HG03342 (cell line): ENCODE results near the gene TCL1B.

Experiments
- ATAC-seq: cut with Tn5 transposase; IDR thresholded peaks from one replicate; pipeline ENCODE4 v1.9.1; 2021; ENCODE audit warnings: mild to moderate bottlenecking, moderate library complexity; ENCODE audit not compliant: unreplicated experiment

TCL1B gene

DNA sequence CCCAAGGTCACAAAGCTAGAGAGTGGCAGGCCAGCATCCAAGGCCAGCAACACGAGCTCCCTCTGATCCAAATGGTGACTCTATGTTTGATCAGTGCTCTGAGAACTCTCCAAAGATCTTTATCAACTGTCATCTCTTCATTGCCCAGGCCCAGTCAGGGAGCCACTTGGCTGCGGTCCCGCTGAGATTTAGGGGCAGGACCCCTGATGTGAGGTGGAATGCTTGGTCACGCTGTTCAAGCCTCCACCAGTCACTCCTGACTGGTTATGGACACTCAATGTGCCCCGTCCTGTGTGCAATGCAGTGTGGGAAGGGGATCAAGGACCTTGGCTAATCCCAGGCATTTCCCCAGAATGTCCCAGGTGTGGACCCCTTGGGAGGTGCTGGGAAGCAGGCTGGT is 19.8 kb upstream of the TCL1B start:
- no peak for ATAC-seq

DNA sequence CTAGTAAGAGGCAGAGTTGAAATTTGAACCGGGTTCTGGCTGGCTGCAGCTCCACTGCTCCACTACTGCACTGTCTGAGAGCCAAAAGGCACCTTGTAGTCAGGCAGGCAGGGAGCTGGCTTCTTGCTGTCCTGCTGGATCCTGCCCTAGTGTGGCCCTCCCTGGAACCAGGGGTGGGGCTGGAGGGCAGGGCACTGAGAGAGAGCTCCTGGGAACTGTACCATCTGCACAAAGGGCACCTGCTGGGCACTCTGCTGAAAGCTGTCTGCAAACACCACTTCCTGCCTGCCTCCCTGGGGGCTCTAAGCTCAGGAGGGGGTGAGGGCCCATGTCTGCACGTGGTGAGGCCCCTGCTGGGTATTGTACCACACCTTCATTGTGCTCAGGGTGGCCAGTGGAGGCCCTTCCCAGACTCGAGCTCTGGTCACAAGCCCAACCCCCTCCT is 19.0 kb upstream of the TCL1B start:
- no peak for ATAC-seq

DNA sequence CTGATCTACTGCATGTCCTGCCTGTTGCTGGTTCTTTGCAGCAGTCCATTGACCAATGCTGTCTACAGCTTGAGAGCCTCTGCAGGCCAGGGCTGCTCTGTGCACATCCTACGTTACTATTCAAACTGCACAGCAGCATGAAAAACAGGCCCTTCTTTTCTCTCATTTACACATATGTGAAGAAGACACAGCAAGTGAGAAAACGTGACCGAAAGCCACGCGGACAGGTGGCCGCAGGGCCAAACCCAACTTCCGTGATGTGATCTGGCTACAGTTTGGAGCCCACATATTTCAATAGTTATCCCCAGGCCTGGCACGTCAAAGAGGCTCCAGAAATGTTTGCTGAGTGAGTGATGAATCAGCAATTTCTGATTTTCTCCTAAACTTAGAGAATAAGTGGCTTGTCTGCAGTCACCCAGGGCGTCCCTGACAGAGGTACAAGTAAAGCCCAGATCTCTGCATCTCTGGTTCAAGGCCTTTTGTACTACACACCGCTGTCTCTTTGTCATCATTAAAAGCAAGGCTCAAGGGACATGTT is 17.9 kb upstream of the TCL1B start:
- no peak for ATAC-seq

DNA sequence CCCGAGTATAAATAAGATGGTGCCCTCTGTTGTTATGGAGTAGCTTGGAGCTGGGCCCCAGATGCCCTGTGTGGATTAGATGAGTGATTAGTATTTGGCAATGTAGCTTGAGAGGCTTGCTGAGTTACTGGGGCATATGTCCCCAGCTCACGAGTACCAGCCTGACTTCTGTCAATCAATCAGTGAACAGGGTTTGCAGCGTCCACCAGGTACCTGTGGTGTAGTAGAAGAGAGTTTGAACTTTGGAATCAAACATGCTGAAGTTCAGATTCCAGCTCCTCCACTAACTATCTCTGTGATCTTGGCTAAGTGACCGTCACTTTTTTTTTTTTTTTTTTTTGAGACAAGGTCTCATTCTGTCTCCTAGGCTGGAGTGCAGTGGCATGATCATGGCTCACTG is 11.6 kb upstream of the TCL1B start:
- no peak for ATAC-seq

DNA sequence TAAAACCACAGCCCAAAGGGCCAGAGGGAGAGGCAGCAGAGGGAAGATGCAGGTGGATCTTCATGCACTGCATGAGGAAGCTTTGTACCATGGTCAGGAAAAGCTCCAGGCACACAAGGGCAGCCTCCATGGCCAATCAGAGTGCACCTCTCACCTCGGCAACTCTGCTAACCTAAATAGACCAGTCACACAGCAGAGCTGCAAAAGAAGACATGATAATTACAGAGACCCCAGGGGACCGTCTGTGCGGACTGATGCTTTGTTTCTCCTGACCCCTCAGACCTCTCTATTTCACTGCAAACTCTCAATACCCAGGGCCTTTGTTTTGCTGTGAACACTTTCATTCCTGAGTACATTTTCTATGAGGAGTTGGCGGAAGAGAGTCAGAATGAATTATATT is 10.7 kb upstream of the TCL1B start:
- no peak for ATAC-seq

DNA sequence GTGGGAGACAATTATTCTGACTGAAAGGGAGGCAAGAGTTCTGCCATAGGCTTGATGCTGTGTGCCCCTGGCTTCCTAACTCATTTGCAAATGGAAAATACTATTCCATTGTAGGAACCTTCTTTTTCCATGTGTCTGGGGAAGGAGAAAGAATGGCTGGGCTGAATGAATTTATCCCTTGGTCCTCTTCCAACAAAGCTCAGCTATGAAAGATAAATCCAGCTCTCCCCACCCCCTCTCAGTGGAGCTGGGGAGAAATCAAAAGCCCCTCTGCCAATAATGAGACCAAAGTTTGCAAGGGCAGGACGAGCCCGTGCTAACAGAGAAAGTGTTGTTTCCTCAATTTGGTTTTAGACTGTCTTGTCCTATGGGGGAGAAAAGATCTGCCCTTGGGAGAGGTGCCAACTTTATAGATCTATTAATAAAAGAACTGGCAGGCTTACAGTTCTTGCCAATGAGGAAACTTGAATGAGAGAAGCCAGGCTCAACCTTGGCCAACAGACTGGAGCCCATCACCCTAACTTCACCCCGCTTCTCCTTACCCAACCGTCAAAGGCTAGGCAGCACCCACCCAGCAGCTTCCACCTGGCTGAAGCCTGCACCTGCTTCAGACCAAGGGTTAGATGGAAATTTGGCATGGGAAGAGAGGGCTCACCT is 8.9 kb upstream of the TCL1B start:
- ATAC-seq = no peak

DNA sequence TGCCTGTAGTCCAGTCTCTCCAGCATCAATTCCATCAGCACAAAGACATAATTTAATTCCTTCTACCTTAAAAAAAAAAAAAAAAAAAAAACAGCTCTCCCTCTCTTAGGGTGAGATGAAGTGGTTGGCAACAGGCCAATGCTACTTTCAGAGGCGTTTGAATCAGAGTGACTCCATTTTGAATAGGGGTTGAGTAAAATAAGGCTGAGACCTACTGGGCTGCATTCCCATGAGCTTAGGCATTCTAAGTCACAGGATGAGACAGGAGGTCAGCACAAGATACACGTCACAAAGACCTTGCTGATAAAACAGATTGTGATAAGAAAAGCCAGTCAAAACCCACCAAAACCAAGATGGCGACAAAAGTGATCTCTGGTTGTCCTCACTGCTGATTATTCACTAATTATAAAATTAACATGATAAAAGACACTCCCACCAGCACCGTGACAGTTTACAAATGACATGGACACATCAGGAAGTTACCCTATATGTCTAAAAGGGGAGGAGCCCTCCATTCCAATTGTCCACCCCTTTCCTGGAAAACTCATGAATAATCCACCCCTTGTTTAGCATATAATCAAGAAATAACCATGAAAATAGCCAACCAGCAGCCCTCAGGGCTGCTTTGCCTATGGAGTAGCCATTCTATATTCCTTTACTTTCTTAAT is 6.9 kb upstream of the TCL1B start:
- no peak for ATAC-seq

DNA sequence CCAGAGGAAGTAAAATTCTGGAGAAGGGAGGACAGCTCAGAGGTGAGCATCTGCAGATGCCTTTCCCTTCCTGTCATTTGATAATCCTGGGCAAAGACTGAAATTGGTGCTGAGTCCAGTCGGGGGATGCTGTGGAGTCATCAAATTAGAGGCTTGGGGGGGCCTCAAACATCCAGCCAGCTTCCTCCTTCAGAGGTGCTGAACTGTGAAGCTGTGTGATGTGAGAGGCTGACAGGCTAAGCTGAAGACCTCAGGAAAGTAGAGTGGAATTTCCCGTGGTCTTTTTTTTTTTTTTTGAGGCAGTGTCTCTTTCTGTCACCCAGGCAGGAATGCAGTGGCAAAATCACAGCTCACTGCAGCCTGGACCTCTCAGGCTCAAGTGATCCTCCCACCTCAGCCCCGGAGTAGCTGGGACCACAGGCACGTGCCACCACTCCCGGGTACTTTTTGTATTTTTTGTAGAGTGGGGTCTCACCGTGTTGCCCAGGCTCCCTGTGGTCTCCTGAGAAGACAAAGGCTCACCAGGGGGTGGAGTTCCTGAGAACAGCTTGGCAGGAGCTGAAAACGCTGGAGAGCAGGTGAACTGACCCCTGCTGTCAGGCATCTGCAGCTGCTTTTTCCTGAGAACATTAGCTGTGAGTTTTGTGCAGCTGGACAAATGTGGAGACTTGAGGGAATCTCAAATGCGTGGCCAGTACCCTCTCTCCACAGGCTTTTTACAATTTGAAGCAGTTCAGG is 6.1 kb upstream of the TCL1B start:
- ATAC-seq = no peak

DNA sequence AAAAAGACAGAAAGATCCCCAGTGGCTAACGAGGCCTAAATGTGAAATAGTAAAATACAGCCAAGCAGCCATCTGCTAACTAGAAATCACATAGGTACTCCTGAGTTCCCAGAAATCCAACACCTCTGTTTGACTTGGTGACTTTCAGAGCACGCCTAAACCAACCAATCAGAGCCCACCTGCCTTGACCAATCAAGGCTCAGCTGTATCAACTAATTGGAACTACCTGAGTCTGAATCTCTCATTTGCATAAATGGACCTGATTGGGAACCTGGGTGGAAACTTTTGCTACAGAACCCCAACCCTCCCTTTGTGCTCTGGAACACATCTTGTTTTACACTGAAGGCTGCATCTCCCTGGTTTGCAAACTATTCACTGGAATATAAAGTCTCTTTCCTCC is 5.1 kb upstream of the TCL1B start:
- no peak for ATAC-seq

DNA sequence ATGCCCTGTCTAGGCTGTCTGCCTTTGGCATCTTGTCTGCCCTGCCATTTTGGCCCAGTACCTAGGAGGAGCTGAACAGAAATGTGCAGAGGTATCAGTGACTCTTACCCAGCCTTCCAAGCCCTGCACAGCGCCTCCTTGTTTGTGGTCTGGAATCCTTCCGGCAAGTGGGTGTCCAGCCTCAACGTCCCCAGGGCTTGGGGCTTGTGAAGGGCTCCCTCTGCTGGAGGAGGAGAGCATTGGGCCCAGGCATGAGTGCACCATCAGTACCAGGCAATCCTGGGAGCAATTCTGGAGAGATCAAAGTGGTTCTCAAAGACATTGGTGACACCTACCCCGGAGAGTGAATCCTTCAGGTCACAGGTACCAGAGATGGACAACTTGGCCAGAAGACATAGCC is 2.4 kb upstream of the TCL1B start:
- no peak for ATAC-seq

DNA sequence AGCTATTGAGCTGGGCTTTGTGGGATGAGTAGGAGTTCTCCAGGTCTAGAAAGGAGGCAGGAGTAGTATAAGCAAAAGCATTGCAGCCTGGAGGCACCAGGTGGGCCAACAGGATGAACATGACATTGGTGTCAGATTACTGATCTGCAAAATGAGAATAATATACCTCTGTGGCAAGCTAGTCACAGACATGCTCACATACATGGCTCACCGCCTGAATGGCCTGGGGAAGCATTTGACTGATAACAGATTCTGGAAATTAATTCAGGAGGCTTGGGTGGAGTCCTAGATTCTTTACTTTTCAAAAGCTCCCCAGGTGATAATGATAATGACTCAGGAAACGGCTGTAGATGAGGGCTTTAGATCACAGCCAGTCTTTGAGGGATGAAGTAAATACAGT is 709 bp downstream of the TCL1B start:
- no peak for ATAC-seq

DNA sequence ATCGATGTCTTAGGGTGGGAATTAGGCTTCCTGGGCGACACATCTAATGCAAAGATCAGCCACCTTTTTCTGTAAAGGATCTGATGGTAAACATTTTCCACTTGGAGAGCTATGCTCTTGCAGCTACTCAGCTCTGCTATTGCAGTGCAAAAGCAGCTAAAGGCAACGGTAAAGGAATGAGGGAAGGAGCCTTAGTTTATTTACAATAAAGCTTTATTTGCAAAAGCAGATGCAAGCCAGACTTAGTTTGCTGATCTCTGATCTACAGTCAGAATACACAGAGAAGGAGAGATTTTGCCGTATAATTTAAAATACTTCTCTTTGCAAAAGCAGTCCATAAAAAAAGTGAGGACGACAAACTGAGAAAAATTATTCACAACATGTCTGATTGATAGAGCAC is 3.2 kb downstream of the TCL1B start:
- no peak for ATAC-seq

DNA sequence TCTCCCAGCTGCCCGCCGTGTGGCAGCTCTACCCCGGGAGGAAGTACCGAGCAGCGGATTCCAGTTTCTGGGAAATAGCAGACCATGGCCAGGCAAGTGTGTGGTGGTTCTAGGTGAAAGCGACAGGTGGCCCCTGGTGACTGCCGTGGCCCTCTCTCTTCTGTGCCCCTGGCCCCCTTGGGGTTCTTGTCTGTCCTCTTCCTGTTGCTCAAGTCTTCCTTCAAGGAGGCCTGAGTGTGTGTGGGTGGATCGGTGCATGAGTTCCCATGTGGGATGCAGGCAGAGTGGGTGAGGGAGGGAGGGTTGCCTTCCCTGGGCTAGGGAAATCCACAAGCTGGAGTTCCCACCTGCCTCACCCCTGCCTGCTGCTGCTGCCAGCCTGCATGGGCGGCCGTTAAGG is 4.6 kb downstream of the TCL1B start:
- no peak for ATAC-seq

DNA sequence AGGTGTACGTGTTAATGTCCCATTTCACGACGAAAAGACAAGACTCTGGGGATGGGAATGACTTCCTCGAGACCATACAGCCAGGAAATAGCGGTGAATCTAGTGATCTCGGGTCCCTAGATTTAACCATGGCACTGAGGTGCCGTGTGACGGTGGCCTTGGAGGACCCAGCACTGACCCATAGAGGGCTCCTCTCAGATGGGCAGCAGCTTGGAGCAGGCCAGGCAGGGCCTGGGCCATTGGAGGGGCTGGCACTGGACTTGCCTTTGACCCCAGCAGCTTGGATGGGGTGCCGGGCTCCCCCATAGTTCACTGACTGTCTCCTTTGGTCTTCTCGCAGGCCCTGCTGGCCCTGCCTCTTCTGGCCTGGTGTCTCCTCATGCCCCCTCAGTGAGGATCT is 5.4 kb downstream of the TCL1B start:
- no peak for ATAC-seq

DNA sequence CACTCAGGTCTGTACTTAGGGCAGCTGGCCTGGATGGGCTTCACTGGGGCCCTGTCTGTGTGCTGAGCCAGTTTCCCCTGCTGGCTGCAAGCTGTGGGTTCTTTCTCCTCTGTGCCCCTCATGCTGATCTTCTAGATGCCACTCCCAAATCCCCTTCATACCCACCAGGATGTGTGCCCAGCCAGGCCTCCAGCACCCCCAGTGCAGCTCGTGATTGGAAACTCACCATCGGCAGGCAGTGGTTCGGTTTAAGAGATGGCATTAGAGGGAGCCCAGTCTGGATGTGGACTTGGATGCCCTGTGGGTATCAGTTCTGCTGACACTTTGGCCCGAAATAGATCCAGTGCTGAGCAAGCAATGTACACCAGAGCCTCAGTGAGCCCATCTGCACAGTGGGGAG is 5.9 kb downstream of the TCL1B start:
- no peak for ATAC-seq

DNA sequence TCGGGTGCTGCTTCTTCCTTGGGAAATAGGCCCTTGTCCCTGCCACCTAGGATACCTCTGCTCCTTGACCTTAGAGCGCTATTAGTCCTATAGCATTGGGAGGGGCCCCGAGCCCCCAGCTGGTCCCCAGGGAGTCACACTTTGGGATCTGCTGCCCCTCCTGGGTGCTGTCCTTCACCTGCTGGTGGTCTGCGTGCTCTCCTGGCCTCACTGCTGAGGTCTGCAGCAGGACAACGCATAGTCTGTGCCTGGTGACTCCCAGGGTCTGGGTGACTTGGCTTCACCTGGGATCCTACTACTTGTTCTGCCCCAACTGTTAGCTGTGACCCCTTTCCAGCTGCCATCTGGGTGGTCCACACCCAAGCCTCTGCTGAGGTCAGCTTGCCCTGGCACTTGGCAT is 8.8 kb downstream of the TCL1B start:
- no peak for ATAC-seq

DNA sequence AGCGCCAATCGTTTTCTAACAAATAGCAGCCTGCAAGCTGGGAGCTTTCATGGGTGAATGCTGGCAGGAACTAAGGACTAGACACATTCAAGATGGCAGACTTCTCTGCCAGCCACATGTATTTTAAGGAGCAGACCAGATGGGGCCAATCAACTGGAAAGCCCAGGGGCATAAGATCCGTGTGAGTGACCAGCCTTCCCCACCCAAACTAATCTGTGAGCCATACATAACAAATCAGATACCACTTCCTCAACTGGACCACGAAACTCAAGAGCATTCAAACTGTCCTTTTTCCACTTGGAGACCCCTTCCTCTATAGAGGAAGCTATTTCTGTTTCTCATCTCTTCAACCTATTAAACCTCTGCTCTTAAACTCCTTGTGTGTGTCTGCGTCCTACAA is 9.7 kb downstream of the TCL1B start:
- ATAC-seq = no peak

DNA sequence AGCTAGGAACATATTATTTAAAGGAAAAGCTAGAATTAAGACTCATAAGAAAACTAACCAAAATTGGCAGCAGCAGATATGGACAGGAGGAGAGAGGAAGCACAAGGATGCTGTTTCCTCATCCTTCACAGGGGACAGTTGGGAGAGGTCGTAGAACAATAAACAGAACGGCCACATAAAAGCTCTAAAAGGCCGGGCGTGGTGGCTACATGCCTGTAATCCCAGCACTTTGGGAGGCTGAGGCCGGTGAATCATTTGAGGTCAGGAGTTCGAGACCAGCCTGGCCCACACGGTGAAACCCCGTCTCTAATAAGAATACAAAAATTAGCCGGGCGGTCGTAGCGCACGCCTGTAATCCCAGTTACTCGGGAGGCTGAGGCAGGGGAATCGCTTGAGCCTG is 10.5 kb downstream of the TCL1B start:
- no peak for ATAC-seq

DNA sequence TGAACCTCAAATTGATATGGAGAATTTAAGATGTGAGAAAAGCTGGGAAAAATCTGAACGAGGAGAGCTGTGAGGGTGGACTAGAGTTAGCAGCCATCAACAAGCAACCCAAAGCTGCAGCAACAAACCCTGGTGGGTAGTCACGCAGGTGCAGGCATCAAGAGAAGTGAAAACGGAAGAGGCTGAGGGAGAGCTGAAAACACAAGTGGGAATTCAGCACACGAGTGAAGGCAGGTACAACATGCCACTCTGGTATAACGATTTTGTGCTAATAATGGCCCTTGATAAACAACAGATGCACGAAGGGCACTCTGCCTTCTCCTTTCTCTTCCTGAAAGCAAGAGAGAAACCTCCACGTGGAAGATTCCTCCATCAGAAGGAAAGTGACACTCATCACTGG is 11.5 kb downstream of the TCL1B start:
- ATAC-seq = no peak

DNA sequence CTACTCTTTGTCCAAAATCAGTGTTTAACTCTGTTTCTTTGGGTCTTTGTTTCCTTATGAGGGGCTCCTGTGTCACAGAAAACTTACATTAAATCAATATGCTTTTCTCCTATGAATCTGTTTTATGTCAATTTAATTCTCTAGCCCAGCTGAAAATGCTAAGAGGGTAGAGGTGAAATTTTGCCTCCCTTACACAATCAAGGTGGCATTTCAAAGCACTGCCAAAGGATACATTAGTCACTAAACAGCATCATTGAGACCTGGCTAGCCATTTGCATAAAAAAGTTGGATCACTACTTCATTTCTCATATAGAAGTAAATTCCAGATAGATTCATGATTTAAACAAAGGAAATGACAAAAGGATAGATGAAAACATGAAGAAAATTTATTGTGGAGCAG is 12.1 kb downstream of the TCL1B start:
- ATAC-seq = no peak

DNA sequence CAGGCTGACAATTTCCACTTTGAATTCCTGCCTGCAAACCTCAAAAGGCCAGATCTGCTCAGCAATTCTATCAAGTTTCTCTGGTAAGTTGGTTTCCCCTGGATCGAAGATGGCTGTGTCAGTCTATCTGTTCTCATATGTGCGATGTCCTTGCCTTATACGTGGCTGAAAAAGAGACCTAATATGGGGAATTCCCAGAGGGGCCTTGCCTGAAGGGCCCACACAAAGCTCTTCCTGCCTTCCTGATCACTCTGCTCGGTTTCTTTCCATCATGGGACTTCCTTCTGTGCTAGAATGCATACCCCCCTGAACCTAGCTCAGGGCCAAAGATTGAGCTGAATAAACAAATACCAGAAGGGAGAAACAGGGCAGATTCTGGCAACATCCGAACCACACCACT is 13.2 kb downstream of the TCL1B start:
- peak; percentile 58 for ATAC-seq
